HuH-7.5 (cell line): ENCODE results near the gene AJUBA.
"Not testable (repeated sequence)": the region's sequence is repeated elsewhere in the genome, so short reads cannot be mapped to it uniquely, and the experiment has no call there.

Experiments used
- DNase-seq: peaks from one replicate; pipeline ENCODE4 v3.0.0; 2011; ENCODE audit warnings: low spot score

AJUBA gene

GRCh38 chr14:23006188-23006534, 23.8 kb upstream of the AJUBA start:
- no peak for DNase-seq

- DNase-seq, result no peak
Measured at GRCh38 chr14:23005451-23006187, 23.3 kb upstream of the AJUBA start.

- not testable (repeated sequence) for DNase-seq
Measured at GRCh38 chr14:23004274-23004673, 21.9 kb upstream of the AJUBA start.

GRCh38 chr14:23002592-23002991, 20.2 kb upstream of the AJUBA start:
- DNase-seq, result no peak

GRCh38 chr14:23000860-23001259, 18.5 kb upstream of the AJUBA start:
- DNase-seq, result no peak

GRCh38 chr14:22998329-22999012, 16.1 kb upstream of the AJUBA start:
- DNase-seq, result no peak

GRCh38 chr14:22997676-22998323, 15.4 kb upstream of the AJUBA start:
- DNase-seq, result no peak

GRCh38 chr14:22996768-22997654, 14.7 kb upstream of the AJUBA start:
- DNase-seq, result no peak

- DNase-seq, result no peak
Measured at GRCh38 chr14:22995889-22996625, 13.7 kb upstream of the AJUBA start.

GRCh38 chr14:22994762-22995275, 12.5 kb upstream of the AJUBA start:
- DNase-seq, result no peak

GRCh38 chr14:22993517-22993916, 11.2 kb upstream of the AJUBA start:
- DNase-seq, result no peak

GRCh38 chr14:22991852-22992251, 9.5 kb upstream of the AJUBA start:
- no peak for DNase-seq

- DNase-seq, result no peak
Measured at GRCh38 chr14:22987291-22987690, 4.9 kb upstream of the AJUBA start.

GRCh38 chr14:22986508-22987054, 4.2 kb upstream of the AJUBA start:
- DNase-seq, result peak; percentile 86

GRCh38 chr14:22985894-22986507, 3.6 kb upstream of the AJUBA start:
- no peak for DNase-seq

- DNase-seq, result no peak
Measured at GRCh38 chr14:22984959-22985658, 2.8 kb upstream of the AJUBA start.

GRCh38 chr14:22981876-22982476, 375 bp downstream of the AJUBA start:
- no peak for DNase-seq

GRCh38 chr14:22981090-22981875, 1.1 kb downstream of the AJUBA start:
- DNase-seq, result peak; percentile 42

GRCh38 chr14:22980672-22981089, 1.7 kb downstream of the AJUBA start:
- peak; percentile 78 for DNase-seq
